H9 (cell line): Measurements from ENCODE around the gene SRGN. TPM values are rescaled to one million over a fixed set of nuclear protein-coding genes. Genes with fewer than 3 reads are reported as not detected.

Experiments used
- DNase-seq: peaks from one replicate; pipeline ENCODE4 v3.0.0-alpha.2; 2017
- H2AFZ ChIP-seq: one replicate; pipeline ENCODE4 v1.6.1; 2013; ENCODE audit warnings: mild to moderate bottlenecking, low read length, control low read depth, moderate library complexity
- H2AK5ac ChIP-seq: 2 replicates; pipeline ENCODE4 v1.6.1; 2013; ENCODE audit warnings: low read length, control low read depth, mixed read lengths; ENCODE audit not compliant: insufficient read length
- H2BK120ac ChIP-seq: one replicate; pipeline ENCODE4 v1.6.1; 2013; ENCODE audit warnings: low read depth, mild to moderate bottlenecking, low read length, control low read depth, inconsistent platforms; ENCODE audit not compliant: poor library complexity, severe bottlenecking
- H2BK12ac ChIP-seq: 2 replicates; pipeline ENCODE4 v1.6.1; 2013; ENCODE audit warnings: low read length, control low read depth, mixed read lengths, low read depth; ENCODE audit not compliant: insufficient read length
- H2BK15ac ChIP-seq: 2 replicates; pipeline ENCODE4 v1.6.1; 2013; ENCODE audit warnings: low read depth, low read length, control low read depth
- H2BK20ac ChIP-seq: one replicate; pipeline ENCODE4 v1.6.1; 2013; ENCODE audit warnings: low read depth, mild to moderate bottlenecking, low read length, control low read depth, inconsistent platforms; ENCODE audit not compliant: poor library complexity, severe bottlenecking
- H2BK5ac ChIP-seq: 2 replicates; pipeline ENCODE4 v1.6.1; 2013; ENCODE audit warnings: low read length, control low read depth, mixed read lengths; ENCODE audit not compliant: insufficient read length
- H3K14ac ChIP-seq: 2 replicates; pipeline ENCODE4 v1.6.1; 2013; ENCODE audit warnings: low read length, control low read depth; ENCODE audit not compliant: insufficient read depth
- H3K18ac ChIP-seq: 2 replicates; pipeline ENCODE4 v1.6.1; 2013; ENCODE audit warnings: low read depth, mild to moderate bottlenecking, mixed read lengths, low read length, control low read depth; ENCODE audit not compliant: insufficient read length
- H3K23ac ChIP-seq: 2 replicates; pipeline ENCODE4 v1.6.1; 2013; ENCODE audit warnings: low read length, control low read depth, mixed read lengths, low read depth; ENCODE audit not compliant: insufficient read length
- H3K23me2 ChIP-seq: 2 replicates; pipeline ENCODE4 v1.6.1; 2013; ENCODE audit warnings: low read depth, mild to moderate bottlenecking, mixed read lengths, low read length, control low read depth; ENCODE audit not compliant: insufficient read length, poor library complexity, severe bottlenecking
- H3K27ac ChIP-seq: 2 replicates; pipeline ENCODE4 v1.5.1; 2013; ENCODE audit warnings: low read length, control low read depth, mixed read lengths, low read depth; ENCODE audit not compliant: insufficient read length
- H3K27me3 ChIP-seq: 2 replicates; pipeline ENCODE4 v1.6.1; 2013; ENCODE audit warnings: low read length, control low read depth, inconsistent platforms; ENCODE audit not compliant: insufficient read depth
- H3K4ac ChIP-seq: 2 replicates; pipeline ENCODE4 v1.6.1; 2013; ENCODE audit warnings: low read depth, mild to moderate bottlenecking, control low read depth, inconsistent platforms, low read length, moderate library complexity
- H3K4me1 ChIP-seq: 2 replicates; pipeline ENCODE4 v1.6.1; 2013; ENCODE audit warnings: low read length, control low read depth, inconsistent platforms; ENCODE audit not compliant: insufficient read depth
- H3K4me2 ChIP-seq: 2 replicates; pipeline ENCODE4 v1.6.1; 2013; ENCODE audit warnings: low read length, control low read depth, mixed read lengths; ENCODE audit not compliant: insufficient read length, insufficient read depth
- H3K56ac ChIP-seq: 2 replicates; pipeline ENCODE4 v1.6.1; 2013; ENCODE audit warnings: low read depth, mild to moderate bottlenecking, mixed read lengths, low read length, control low read depth; ENCODE audit not compliant: insufficient read length
- H3K79me1 ChIP-seq: 2 replicates; pipeline ENCODE4 v1.6.1; 2013; ENCODE audit warnings: low read depth, mild to moderate bottlenecking, moderate library complexity, low read length, control low read depth, inconsistent platforms; ENCODE audit not compliant: insufficient read depth, poor library complexity, severe bottlenecking
- H3K79me2 ChIP-seq: 2 replicates; pipeline ENCODE4 v1.6.1; 2013; ENCODE audit warnings: low read length, control low read depth, inconsistent platforms; ENCODE audit not compliant: insufficient read depth
- H3K9ac ChIP-seq: 2 replicates; pipeline ENCODE4 v1.6.1; 2013; ENCODE audit warnings: low read length, control low read depth, mixed read lengths; ENCODE audit not compliant: insufficient read length; ENCODE audit errors: extremely low read depth
- H3K9me3 ChIP-seq: one replicate; pipeline ENCODE4 v1.6.1; 2013; ENCODE audit warnings: low read depth, low read length, inconsistent platforms; ENCODE audit not compliant: control insufficient read depth
- H3T11ph ChIP-seq: one replicate; pipeline ENCODE4 v1.6.1; 2013; ENCODE audit warnings: mild to moderate bottlenecking, low read length, control low read depth, inconsistent platforms
- H4K20me1 ChIP-seq: one replicate; pipeline ENCODE4 v1.6.1; 2013; ENCODE audit not compliant: control insufficient read depth, insufficient read length, insufficient read depth
- H4K5ac ChIP-seq: 2 replicates; pipeline ENCODE4 v1.6.1; 2013; ENCODE audit warnings: low read depth, mild to moderate bottlenecking, mixed read lengths, low read length, control low read depth; ENCODE audit not compliant: insufficient read length
- H4K8ac ChIP-seq: replicated peaks from 2 replicates; pipeline ENCODE4 v1.6.1; 2013; ENCODE audit warnings: low read length, control low read depth, mixed read lengths, low read depth; ENCODE audit not compliant: insufficient read length
- H4K91ac ChIP-seq: 2 replicates; pipeline ENCODE4 v1.6.1; 2013; ENCODE audit warnings: low read depth, mild to moderate bottlenecking, moderate library complexity, mixed read lengths, low read length, control low read depth; ENCODE audit not compliant: insufficient read length
- H3K27ac Mint-ChIP-seq, 3 experiments: 2 replicates in 2 of 3; 3 replicates in 1 of 3; pipeline ENCODE4 v1.8.0; 2020 to 2021; ENCODE audit warnings: mixed read lengths in 3 of 3, mild to moderate bottlenecking in 1 of 3, moderate library complexity in 1 of 3
- H3K27me3 Mint-ChIP-seq: 2 replicates; pipeline ENCODE4 v1.8.0; 2021; ENCODE audit warnings: low read depth, mild to moderate bottlenecking, moderate library complexity, mixed read lengths
- H3K36me3 Mint-ChIP-seq, 3 experiments: 2 replicates in 2 of 3; 3 replicates in 1 of 3; pipeline ENCODE4 v1.8.0; 2020 to 2021; ENCODE audit warnings: low read depth in 3 of 3, mixed read lengths in 3 of 3; ENCODE audit not compliant: insufficient read depth in 1 of 3
- H3K4me1 Mint-ChIP-seq, 2 experiments: 2 replicates each; pipeline ENCODE4 v1.8.0; 2020; ENCODE audit warnings: mixed read lengths in 2 of 2
- H3K4me3 Mint-ChIP-seq, 2 experiments: 2 replicates in 1 of 2; 3 replicates in 1 of 2; pipeline ENCODE4 v1.8.0; 2020 to 2021; ENCODE audit warnings: mild to moderate bottlenecking in 2 of 2, mixed read lengths in 2 of 2, moderate library complexity in 1 of 2
- H3K9me3 Mint-ChIP-seq, 2 experiments: 2 replicates in 1 of 2; 3 replicates in 1 of 2; pipeline ENCODE4 v1.8.0; 2020; ENCODE audit warnings: mild to moderate bottlenecking in 2 of 2, mixed read lengths in 2 of 2, moderate library complexity in 1 of 2
- whole genome bisulfite sequencing: extraction: QIAGEN DNeasy Blood & Tissue Kit; methylation state at CpG from one replicate; pipeline ENCODE4 v1.1.7; 2013; ENCODE audit warnings: missing lambda C conversion rate, low lambda C conversion rate, mixed read lengths; ENCODE audit not compliant: insufficient read length; ENCODE audit errors: extremely low coverage; 5-methylcytosine and 5-hydroxymethylcytosine counted together
- total RNA-seq: library from RNA; stranded (reverse); gene quantifications from 2 replicates; pipeline ENCODE4 v1.2.1, GENCODE V29; 2021
- TF ChIP-seq, protein P1 (sequence below): fragments of 200-600 bp; sonication (generic); conservative IDR thresholded peaks from 3 replicates; pipeline ENCODE4 v1.8.0; 2021; ENCODE audit warnings: antibody characterized with exemption, mild to moderate bottlenecking

Gene SRGN
- total RNA-seq, 1 experiment from 2014 or later, result not detected

DNA sequence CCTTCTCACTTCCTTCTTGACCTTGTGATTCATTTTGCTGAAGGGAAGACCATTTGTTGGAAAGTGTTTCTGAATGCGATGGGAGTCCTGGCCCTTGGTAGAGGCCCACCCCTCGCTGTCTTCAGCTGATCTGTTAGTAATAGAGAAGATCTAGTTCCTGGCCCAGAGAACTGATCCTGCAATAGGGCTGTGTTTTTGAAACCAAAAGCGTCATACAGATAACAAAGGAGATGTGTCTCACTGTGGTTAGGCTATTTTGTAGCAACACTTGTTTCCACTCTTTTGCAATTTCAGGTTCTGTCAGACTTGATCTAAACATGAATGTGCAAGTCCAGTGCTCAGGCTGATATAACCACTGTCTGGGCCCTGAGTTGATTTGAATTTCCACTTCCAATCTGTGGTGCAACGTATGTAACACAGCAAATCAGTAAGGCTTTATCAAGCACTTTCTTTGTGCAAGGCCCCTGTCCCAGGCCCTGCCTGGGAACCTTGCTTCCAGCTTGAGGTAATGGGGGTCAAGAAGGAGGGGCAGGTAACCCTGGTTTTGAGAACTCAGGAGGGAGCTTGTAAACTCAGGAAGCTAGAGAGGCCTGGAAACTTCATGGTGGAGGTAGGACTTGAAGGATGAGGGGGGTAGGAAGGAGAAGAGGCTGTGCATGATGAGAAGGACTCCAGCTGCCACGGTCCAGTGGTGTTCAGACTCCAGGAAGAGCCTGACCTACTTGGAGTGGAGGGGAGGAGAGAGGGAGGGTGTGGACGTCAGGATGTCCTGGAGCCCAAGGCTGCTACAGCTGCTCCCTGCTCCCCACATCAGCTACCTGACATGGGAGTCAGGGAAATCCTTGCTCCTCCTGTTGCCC, 42.2 kb upstream of the SRGN start:
- Histone ChIP-seq H3K4ac (no peak overlapping the region), H3K4me1 (no peaks in the 10 kb centered on the region), H3K9me3 (no peaks in the 10 kb centered on the region), H2BK120ac (no peak overlapping the region), H3K14ac (no peak overlapping the region), H3K18ac (no peak overlapping the region), H3K4me2 (no peak overlapping the region), H3K79me2 (no peaks in the 10 kb centered on the region), H2BK12ac (no peak overlapping the region), H3K23ac (no peak overlapping the region), H3K9ac (no peak overlapping the region), H3K23me2 (no peaks in the 10 kb centered on the region), H3K27me3 (no peaks in the 10 kb centered on the region), H4K20me1 (no peaks in the 10 kb centered on the region), H2BK20ac (no peak overlapping the region), H2BK15ac (no peak overlapping the region), H3K56ac (no peak overlapping the region), H3K79me1 (no peaks in the 10 kb centered on the region), H2AK5ac (no peak overlapping the region), H4K91ac (no peak overlapping the region), H4K5ac (no peak overlapping the region), H3K27ac (no peak overlapping the region), H2BK5ac (no peak overlapping the region), H4K8ac (no peak overlapping the region), H2AFZ (no peak overlapping the region), H3T11ph (no peak overlapping the region)
- TF ChIP-seq, protein P1, sequence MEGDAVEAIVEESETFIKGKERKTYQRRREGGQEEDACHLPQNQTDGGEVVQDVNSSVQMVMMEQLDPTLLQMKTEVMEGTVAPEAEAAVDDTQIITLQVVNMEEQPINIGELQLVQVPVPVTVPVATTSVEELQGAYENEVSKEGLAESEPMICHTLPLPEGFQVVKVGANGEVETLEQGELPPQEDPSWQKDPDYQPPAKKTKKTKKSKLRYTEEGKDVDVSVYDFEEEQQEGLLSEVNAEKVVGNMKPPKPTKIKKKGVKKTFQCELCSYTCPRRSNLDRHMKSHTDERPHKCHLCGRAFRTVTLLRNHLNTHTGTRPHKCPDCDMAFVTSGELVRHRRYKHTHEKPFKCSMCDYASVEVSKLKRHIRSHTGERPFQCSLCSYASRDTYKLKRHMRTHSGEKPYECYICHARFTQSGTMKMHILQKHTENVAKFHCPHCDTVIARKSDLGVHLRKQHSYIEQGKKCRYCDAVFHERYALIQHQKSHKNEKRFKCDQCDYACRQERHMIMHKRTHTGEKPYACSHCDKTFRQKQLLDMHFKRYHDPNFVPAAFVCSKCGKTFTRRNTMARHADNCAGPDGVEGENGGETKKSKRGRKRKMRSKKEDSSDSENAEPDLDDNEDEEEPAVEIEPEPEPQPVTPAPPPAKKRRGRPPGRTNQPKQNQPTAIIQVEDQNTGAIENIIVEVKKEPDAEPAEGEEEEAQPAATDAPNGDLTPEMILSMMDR, result no peak
- Mint-ChIP-seq H3K4me3 (no peak overlapping the region), H3K27ac (peak overlapping the region in 1 of 3 experiments; percentile 88; a peak in 1 of 7 replicates), H3K27me3 (no peaks in the 10 kb centered on the region; the same call in none of the 2 replicates), H3K36me3 (no peaks in the 10 kb centered on the region), H3K4me1 (no peaks in the 10 kb centered on the region), H3K9me3 (no peaks in the 10 kb centered on the region)
- no CpG with 5 or more reads among the region's 6 CpGs for WGBS
- no peak for DNase-seq
